PC-9 (cell line): ENCODE data around the gene ARSG.

Experiments used
- EZH2 ChIP-seq: fragments of 200-600 bp; sonication (generic); IDR thresholded peaks from 2 replicates; pipeline ENCODE4 v1.8.0; 2017; ENCODE audit warnings: antibody characterized with exemption, low read depth
- TF ChIP-seq, protein P1 (sequence below): fragments of 200-600 bp; sonication (generic); conservative IDR thresholded peaks from 2 replicates; pipeline ENCODE4 v1.6.1; 2017; ENCODE audit warnings: mixed run types, antibody characterized with exemption, mild to moderate bottlenecking, moderate library complexity

DNA sequence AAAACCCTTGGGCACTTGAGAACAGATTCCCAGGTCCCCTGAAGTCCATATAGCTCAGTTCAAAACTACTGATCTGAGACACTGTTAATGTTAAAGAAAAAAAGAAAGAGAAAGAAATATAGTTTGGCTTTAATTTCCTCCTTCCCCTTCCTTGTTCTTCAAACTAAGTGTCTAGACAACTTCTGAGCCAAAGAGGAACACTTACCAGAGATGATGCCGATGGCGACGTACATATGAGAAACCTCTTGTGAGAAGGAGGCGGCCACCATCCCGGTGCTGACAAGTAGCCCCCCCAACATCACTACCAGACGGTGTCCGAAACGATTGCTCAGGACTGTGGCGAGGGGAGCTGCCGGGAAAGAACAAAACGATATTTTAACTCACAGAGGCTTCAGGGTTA, 17.6 kb upstream of the ARSG start:
- TF ChIP-seq, protein P1, sequence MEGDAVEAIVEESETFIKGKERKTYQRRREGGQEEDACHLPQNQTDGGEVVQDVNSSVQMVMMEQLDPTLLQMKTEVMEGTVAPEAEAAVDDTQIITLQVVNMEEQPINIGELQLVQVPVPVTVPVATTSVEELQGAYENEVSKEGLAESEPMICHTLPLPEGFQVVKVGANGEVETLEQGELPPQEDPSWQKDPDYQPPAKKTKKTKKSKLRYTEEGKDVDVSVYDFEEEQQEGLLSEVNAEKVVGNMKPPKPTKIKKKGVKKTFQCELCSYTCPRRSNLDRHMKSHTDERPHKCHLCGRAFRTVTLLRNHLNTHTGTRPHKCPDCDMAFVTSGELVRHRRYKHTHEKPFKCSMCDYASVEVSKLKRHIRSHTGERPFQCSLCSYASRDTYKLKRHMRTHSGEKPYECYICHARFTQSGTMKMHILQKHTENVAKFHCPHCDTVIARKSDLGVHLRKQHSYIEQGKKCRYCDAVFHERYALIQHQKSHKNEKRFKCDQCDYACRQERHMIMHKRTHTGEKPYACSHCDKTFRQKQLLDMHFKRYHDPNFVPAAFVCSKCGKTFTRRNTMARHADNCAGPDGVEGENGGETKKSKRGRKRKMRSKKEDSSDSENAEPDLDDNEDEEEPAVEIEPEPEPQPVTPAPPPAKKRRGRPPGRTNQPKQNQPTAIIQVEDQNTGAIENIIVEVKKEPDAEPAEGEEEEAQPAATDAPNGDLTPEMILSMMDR = no peak
- TF ChIP-seq EZH2 = no peak
